ENCODE results near the gene RPL37.
"Not testable (repeated sequence)": the region's sequence is repeated elsewhere in the genome, so short reads cannot be mapped to it uniquely, and the experiment has no call there.

The RPL37 gene

DNA sequence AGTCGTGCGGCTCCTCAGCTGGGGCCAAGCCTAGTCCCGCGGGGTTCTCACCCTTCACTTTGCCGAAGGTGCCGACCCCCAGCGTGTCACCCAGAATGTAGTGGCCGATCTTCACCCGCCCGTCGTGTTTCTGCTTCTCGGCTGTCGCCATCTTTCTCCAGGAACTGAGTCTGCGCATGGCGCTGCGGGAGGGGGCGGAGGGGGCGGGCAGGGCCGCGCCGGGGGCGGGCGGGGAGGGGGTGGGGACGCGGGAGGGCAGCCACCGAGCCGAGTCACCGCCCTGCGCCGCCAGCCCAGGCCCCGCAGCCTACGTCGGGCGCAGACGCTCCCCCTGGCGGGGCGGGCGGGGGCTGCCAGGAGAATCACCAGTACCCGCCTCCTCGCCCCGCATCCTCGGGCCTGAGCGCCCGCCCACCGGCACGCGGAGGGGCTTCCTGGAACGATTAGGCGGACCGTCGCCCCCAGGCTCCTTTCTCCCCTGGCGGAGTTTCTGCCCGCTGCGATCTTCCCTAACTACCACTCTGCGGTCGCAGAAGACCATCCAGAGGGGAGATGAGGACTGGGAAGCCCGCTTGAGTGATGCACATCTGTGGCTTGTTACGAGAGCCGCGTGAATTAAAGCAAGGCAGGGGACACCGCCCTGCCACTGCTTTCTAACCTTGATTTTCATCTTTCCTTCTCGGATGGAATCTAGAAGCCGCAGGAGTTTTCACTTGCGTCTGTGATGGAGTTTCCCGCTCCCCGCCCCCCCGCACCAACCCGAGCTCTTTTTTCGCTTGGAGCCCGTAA lies 36.8 kb downstream of the RPL37 start, which contains the start of gene PRKAA1:
Gene PRKAA1, minus strand, starts transcription at position 363 of the 789 bp plus-strand sequence. Its CDS starts 185 bp downstream, at position 178.
- Histone ChIP-seq H3K27me3 (ENCODE audit: control insufficient read depth in 5 of 5, insufficient read depth in 4 of 5, low read length in 5 of 5) (no peaks in the 10 kb centered on the region), H3K27ac (ENCODE audit: low read depth, low read length) (peak within 1 kb of the TSS; percentile 69), H3K9ac (ENCODE audit: low read length in 5 of 5) (peak within 1 kb of the TSS; percentile 73 to 93 (median 77)), H3K4me3 (ENCODE audit: low read depth in 1 of 5, low read length in 5 of 5) (peak within 1 kb of the TSS; percentile 81 to 96 (median 92)), H3K9me3 (ENCODE audit: control insufficient read depth in 5 of 5, low read length in 5 of 5) (no peaks in the 10 kb centered on the region), H3K4me1 (ENCODE audit: control insufficient read depth in 5 of 5, insufficient read depth in 5 of 5, low read length in 5 of 5) (peaks cover 0 to 31% (median 27%) of the 10 kb centered on the region in 5 donors), H3K36me3 (ENCODE audit: control insufficient read depth in 5 of 5, insufficient read depth in 5 of 5, low read length in 5 of 5) (no peaks in the 10 kb centered on the region)

DNA sequence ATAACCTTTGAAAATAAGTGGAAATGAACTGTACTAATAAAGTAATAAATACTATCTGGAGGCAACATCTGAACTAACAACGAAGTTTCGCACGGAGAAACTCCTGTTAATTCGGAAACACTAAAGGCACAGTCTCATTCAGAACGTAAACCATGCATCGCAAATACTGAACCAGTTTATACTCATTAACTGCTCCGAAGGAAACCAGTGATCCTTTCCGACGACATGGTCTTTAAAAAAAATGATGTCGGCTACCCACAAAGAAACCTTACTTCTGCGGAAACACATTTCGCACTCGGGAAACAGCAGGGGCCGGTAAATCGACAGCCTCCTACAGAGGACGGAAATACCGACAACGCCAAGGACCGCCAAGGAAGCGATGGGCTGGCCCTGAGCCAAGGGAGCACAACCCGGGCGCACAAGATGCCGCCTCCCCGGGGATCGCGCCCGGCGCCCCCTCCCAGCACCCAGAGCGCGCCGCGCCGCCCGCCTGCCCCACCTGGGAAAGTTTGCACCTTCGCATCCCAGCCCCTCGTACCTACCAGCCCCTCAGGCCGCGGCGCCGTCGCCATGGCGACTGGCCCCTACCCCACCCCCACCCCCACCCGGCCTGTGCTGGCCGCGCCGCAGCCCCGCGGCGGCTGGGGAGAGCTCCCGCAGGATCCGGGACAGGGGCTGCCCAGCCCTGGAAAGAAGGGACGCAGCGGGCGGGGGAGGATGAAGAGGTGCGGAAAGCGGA lies 37.6 kb downstream of the RPL37 start:
- peaks cover 0 to 31% (median 27%) of the 10 kb centered on the region in 5 donors for H3K4me1 ChIP-seq (ENCODE audit: control insufficient read depth in 5 of 5, insufficient read depth in 5 of 5, low read length in 5 of 5)
- peak overlapping the region; percentile 81 to 92 (median 87) for H3K4me3 ChIP-seq (ENCODE audit: low read depth in 1 of 5, low read length in 5 of 5)
- peak overlapping the region; percentile 47 for H3K27ac ChIP-seq (ENCODE audit: low read depth, low read length)
- H3K36me3 ChIP-seq (ENCODE audit: control insufficient read depth in 5 of 5, insufficient read depth in 5 of 5, low read length in 5 of 5), result no peaks in the 10 kb centered on the region
- no peaks in the 10 kb centered on the region for H3K9me3 ChIP-seq (ENCODE audit: control insufficient read depth in 5 of 5, low read length in 5 of 5)
- H3K9ac ChIP-seq (ENCODE audit: low read length in 5 of 5), result peak overlapping the region; percentile 48 to 82 (median 75)
- no peaks in the 10 kb centered on the region for H3K27me3 ChIP-seq (ENCODE audit: control insufficient read depth in 5 of 5, insufficient read depth in 4 of 5, low read length in 5 of 5)

DNA sequence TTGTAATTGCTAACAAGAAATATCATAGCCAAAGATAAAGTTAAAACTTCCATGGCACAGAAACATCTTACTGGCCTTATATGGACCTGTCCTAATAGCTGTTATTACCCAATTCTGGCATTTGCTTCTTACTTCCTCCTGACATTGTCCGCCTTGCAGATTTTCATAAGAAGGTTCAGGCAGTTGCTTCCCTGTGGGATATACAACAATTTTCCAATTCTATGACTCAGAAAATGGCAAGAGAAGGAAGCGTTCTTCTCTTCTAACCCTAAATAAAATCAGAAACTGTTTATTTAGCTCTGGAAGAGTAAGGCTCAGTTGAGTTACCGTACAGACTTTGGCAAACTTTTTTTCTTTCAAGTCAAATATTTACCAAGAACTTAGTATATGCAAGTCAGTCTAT lies 38.5 kb downstream of the RPL37 start:
- Histone ChIP-seq H3K27me3 (ENCODE audit: control insufficient read depth in 5 of 5, insufficient read depth in 4 of 5, low read length in 5 of 5) (no peaks in the 10 kb centered on the region), H3K27ac (ENCODE audit: low read depth, low read length) (peak overlapping the region; percentile 47), H3K4me1 (ENCODE audit: control insufficient read depth in 5 of 5, insufficient read depth in 5 of 5, low read length in 5 of 5) (peaks cover 0 to 33% (median 31%) of the 10 kb centered on the region in 5 donors), H3K4me3 (ENCODE audit: low read depth in 1 of 5, low read length in 5 of 5) (peak overlapping the region; percentile 81 to 92 (median 87)), H3K36me3 (ENCODE audit: control insufficient read depth in 5 of 5, insufficient read depth in 5 of 5, low read length in 5 of 5) (no peaks in the 10 kb centered on the region), H3K9ac (ENCODE audit: low read length in 5 of 5) (peak overlapping the region in 3 of 5 donors; percentile 73 to 82 (median 75)), H3K9me3 (ENCODE audit: control insufficient read depth in 5 of 5, low read length in 5 of 5) (no peaks in the 10 kb centered on the region)

DNA sequence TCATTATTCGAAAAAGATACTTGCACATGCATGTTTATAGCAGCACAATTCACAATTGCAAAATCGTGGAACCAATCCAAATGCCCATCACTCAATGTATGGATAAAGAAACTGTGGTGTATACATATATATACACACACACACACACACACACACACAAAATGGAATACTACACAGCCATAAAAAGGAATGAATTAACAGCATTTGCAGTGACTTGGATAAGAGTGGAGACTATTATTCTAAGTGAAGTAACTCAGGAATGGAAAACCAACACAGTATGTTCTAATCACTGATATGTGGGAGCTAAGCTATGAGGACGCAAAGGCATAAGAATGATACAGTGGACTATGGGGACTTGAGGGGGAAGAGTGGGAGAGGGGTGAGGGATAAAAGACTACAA lies 40.1 kb downstream of the RPL37 start:
- H3K27ac ChIP-seq (ENCODE audit: low read depth, low read length), result peak overlapping the region; percentile 47
- H3K4me3 ChIP-seq (ENCODE audit: low read depth in 1 of 5, low read length in 5 of 5); H3K9ac ChIP-seq (ENCODE audit: low read length in 5 of 5); H3K9me3 ChIP-seq (ENCODE audit: control insufficient read depth in 5 of 5, low read length in 5 of 5); H3K27me3 ChIP-seq (ENCODE audit: control insufficient read depth in 5 of 5, insufficient read depth in 4 of 5, low read length in 5 of 5); H3K36me3 ChIP-seq (ENCODE audit: control insufficient read depth in 5 of 5, insufficient read depth in 5 of 5, low read length in 5 of 5): not testable (repeated sequence)
- H3K4me1 ChIP-seq (ENCODE audit: control insufficient read depth in 5 of 5, insufficient read depth in 5 of 5, low read length in 5 of 5), result peaks cover 0 to 42% (median 35%) of the 10 kb centered on the region in 5 donors

DNA sequence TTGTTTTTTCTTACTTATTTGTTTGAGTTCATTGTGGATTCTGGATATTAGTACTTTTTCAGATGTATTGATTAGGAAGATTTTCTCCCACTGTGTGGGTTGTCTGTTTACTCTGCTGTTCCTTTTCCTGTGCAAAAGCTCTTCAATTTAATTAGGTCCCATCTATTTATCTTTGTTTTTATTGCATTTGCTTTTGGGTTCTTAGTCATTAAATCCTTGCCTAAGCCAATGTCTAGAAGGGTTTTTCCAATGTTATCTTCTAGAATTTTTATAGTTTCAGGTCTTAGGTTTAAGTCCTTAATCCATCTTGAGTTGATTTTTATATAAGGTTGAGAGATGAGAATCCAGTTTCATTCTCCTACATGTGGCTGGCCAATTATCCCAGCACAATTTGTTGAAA lies 40.7 kb downstream of the RPL37 start:
- H3K27ac ChIP-seq (ENCODE audit: low read depth, low read length); H3K9me3 ChIP-seq (ENCODE audit: control insufficient read depth in 5 of 5, low read length in 5 of 5); H3K27me3 ChIP-seq (ENCODE audit: control insufficient read depth in 5 of 5, insufficient read depth in 4 of 5, low read length in 5 of 5); H3K4me3 ChIP-seq (ENCODE audit: low read depth in 1 of 5, low read length in 5 of 5); H3K9ac ChIP-seq (ENCODE audit: low read length in 5 of 5); H3K36me3 ChIP-seq (ENCODE audit: control insufficient read depth in 5 of 5, insufficient read depth in 5 of 5, low read length in 5 of 5): not testable (repeated sequence)
- H3K4me1 ChIP-seq (ENCODE audit: control insufficient read depth in 5 of 5, insufficient read depth in 5 of 5, low read length in 5 of 5), result peaks cover 0 to 42% (median 35%) of the 10 kb centered on the region in 5 donors

DNA sequence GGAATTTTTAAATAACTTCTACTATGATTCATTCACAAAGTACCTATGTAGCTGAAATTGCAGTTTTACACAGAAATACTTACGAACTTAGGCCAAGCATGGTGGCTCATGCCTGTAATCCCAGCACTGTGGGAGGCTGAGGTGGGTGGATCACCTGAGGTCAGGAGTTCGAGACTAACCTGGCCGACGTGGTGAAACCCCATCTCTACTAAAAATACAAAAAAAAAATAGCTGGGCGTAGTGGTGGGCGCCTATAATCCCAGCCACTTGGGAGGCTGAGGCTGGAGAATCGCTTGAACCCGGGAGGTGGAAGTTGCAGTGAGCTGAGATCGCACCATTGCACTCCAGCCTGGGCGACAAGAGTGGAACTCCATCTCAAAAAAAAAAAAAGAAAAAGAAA lies 42.3 kb downstream of the RPL37 start:
- not testable (repeated sequence) for H3K9me3 ChIP-seq (ENCODE audit: control insufficient read depth in 5 of 5, low read length in 5 of 5); H3K36me3 ChIP-seq (ENCODE audit: control insufficient read depth in 5 of 5, insufficient read depth in 5 of 5, low read length in 5 of 5); H3K27ac ChIP-seq (ENCODE audit: low read depth, low read length); H3K9ac ChIP-seq (ENCODE audit: low read length in 5 of 5); H3K27me3 ChIP-seq (ENCODE audit: control insufficient read depth in 5 of 5, insufficient read depth in 4 of 5, low read length in 5 of 5); H3K4me3 ChIP-seq (ENCODE audit: low read depth in 1 of 5, low read length in 5 of 5)
- H3K4me1 ChIP-seq (ENCODE audit: control insufficient read depth in 5 of 5, insufficient read depth in 5 of 5, low read length in 5 of 5), result peaks cover 0 to 35% (median 33%) of the 10 kb centered on the region in 5 donors

DNA sequence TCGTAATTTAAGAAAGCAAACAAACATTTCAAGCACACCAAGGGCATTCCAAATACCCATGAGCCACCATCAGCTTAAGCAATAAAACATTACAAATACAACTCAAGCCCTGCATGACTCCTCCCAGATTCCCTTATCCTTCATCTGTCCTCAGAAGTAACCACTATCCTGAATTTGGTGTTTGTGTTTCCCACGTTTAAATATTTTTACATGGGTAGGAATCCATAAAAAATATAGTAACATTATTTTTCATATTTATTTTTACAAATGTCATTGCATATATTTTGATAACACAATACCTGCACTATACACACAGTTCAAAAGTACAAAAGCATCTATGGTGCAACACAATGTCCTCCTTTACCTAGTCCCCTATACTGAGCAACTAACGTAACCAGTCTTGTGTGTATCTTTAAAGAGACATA lies 43.3 kb downstream of the RPL37 start:
- no peaks in the 10 kb centered on the region for H3K27me3 ChIP-seq (ENCODE audit: control insufficient read depth in 5 of 5, insufficient read depth in 4 of 5, low read length in 5 of 5)
- H3K36me3 ChIP-seq (ENCODE audit: control insufficient read depth in 5 of 5, insufficient read depth in 5 of 5, low read length in 5 of 5), result no peaks in the 10 kb centered on the region
- no peaks in the 10 kb centered on the region for H3K9me3 ChIP-seq (ENCODE audit: control insufficient read depth in 5 of 5, low read length in 5 of 5)
- H3K27ac ChIP-seq (ENCODE audit: low read depth, low read length), result peak overlapping the region; percentile 67
- H3K4me1 ChIP-seq (ENCODE audit: control insufficient read depth in 5 of 5, insufficient read depth in 5 of 5, low read length in 5 of 5), result peaks cover 0 to 29% (median 28%) of the 10 kb centered on the region in 5 donors
- no peak overlapping the region for H3K4me3 ChIP-seq (ENCODE audit: low read depth in 1 of 5, low read length in 5 of 5)
- peak overlapping the region in 1 of 5 donors; percentile 25 for H3K9ac ChIP-seq (ENCODE audit: low read length in 5 of 5)

- H3K27ac ChIP-seq (ENCODE audit: low read depth, low read length), result peak overlapping the region; percentile 67
- H3K4me3 ChIP-seq (ENCODE audit: low read depth in 1 of 5, low read length in 5 of 5), result no peak overlapping the region
- H3K9ac ChIP-seq (ENCODE audit: low read length in 5 of 5), result peak overlapping the region in 1 of 5 donors; percentile 25
- no peaks in the 10 kb centered on the region for H3K27me3 ChIP-seq (ENCODE audit: control insufficient read depth in 5 of 5, insufficient read depth in 4 of 5, low read length in 5 of 5)
- H3K36me3 ChIP-seq (ENCODE audit: control insufficient read depth in 5 of 5, insufficient read depth in 5 of 5, low read length in 5 of 5), result no peaks in the 10 kb centered on the region
- H3K4me1 ChIP-seq (ENCODE audit: control insufficient read depth in 5 of 5, insufficient read depth in 5 of 5, low read length in 5 of 5), result peaks cover 0 to 22% (median 22%) of the 10 kb centered on the region in 5 donors
- H3K9me3 ChIP-seq (ENCODE audit: control insufficient read depth in 5 of 5, low read length in 5 of 5), result no peaks in the 10 kb centered on the region
These were observed 44.0 kb downstream of the RPL37 start for GRCh38 chr5:40790947-40791593.

DNA sequence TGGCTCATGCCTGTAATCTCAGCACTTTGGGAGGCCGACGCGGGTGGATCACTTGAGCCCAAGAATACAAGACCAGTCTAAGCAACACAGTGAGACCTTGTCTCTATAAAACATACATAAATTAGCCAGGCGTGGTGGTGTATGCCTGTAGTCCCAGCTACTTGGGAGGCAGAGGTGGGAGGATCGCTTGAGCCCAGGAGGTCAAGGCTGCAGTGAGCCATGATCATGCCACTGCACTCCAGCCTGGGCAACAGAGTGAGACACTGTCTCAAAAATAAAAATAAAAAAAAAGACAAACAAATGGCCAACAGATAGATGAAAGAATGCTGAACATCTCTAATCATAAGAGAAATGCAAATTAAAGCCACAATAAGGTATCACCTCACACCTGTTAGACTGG lies 46.1 kb downstream of the RPL37 start:
- not testable (repeated sequence) for H3K27me3 ChIP-seq (ENCODE audit: control insufficient read depth in 5 of 5, insufficient read depth in 4 of 5, low read length in 5 of 5); H3K36me3 ChIP-seq (ENCODE audit: control insufficient read depth in 5 of 5, insufficient read depth in 5 of 5, low read length in 5 of 5); H3K9me3 ChIP-seq (ENCODE audit: control insufficient read depth in 5 of 5, low read length in 5 of 5); H3K9ac ChIP-seq (ENCODE audit: low read length in 5 of 5); H3K27ac ChIP-seq (ENCODE audit: low read depth, low read length); H3K4me3 ChIP-seq (ENCODE audit: low read depth in 1 of 5, low read length in 5 of 5)
- peaks cover 0 to 16% (median 14%) of the 10 kb centered on the region in 5 donors for H3K4me1 ChIP-seq (ENCODE audit: control insufficient read depth in 5 of 5, insufficient read depth in 5 of 5, low read length in 5 of 5)
